HCT116 (cell line): ENCODE measurements around the gene ACYP2.

Source experiments
- CTCF ChIP-seq, 3 experiments: fragments of 200-600 bp in 1 of 3; sonication (generic) in 1 of 3; IDR thresholded peaks in 2 of 3; conservative IDR thresholded peaks in 1 of 3; 2 replicates each; pipeline ENCODE4 v1.5.1; 2012 to 2017; ENCODE audit warnings: low read depth in 2 of 3, low read length in 2 of 3, antibody characterized with exemption in 1 of 3, borderline replicate concordance in 1 of 3, control low read depth in 1 of 3, mild to moderate bottlenecking in 1 of 3, mixed read lengths in 1 of 3, mixed run types in 1 of 3, moderate library complexity in 1 of 3; ENCODE audit not compliant: insufficient read depth in 1 of 3
- EZH2 ChIP-seq: fragments of 200-600 bp; sonication (generic); IDR thresholded peaks from 2 replicates; pipeline ENCODE4 v1.6.1; 2017; ENCODE audit warnings: antibody characterized with exemption, mixed run types

DNA sequence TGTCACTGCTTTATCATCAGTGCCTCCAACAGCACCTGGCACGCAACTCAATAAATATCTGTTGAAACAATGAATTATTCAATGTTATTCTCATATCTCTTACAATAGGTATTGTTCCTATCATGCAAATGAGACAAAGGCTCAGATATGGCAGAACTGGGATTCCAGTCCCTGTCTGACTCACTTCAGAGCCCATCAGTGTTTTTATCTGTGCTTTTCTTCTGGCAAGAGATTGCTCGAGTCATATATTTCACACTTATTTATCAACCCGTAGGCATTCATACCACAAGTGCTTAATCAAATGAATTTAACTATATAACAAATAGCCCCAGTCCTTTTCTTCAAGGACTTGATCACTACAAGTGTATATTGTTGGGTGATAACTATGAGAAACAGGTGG lies 217.0 kb downstream of the ACYP2 start:
- TF ChIP-seq CTCF (IDR thresholded peaks at IDR 0.05 in 2 of 3, conservative IDR thresholded peaks at IDR 0.05 in 1 of 3; ENCODE audit: borderline replicate concordance in 1 of 3, insufficient read depth in 1 of 3, low read depth in 2 of 3, low read length in 2 of 3) = no peak
- no peak for TF ChIP-seq EZH2
